Measurements from ENCODE around the gene SNTG2.

GRCh38 chr2:1381644-1382043 lies 431.0 kb downstream of the SNTG2 start:
- TF ChIP-seq, protein P1, sequence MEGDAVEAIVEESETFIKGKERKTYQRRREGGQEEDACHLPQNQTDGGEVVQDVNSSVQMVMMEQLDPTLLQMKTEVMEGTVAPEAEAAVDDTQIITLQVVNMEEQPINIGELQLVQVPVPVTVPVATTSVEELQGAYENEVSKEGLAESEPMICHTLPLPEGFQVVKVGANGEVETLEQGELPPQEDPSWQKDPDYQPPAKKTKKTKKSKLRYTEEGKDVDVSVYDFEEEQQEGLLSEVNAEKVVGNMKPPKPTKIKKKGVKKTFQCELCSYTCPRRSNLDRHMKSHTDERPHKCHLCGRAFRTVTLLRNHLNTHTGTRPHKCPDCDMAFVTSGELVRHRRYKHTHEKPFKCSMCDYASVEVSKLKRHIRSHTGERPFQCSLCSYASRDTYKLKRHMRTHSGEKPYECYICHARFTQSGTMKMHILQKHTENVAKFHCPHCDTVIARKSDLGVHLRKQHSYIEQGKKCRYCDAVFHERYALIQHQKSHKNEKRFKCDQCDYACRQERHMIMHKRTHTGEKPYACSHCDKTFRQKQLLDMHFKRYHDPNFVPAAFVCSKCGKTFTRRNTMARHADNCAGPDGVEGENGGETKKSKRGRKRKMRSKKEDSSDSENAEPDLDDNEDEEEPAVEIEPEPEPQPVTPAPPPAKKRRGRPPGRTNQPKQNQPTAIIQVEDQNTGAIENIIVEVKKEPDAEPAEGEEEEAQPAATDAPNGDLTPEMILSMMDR (IDR thresholded peaks at IDR 0.05; ENCODE audit: low read depth, low read length, missing input control), result no peak
- TF ChIP-seq MAX (IDR thresholded peaks at IDR 0.05) (no peak), TAF1 (conservative IDR thresholded peaks at IDR 0.05) (no peak), GABPA (IDR thresholded peaks at IDR 0.05 in 1 of 2, conservative IDR thresholded peaks at IDR 0.05 in 1 of 2) (no peak), EGR1 (IDR thresholded peaks at IDR 0.05; ENCODE audit: low read depth in 2 of 2) (no peak), JUND (IDR thresholded peaks at IDR 0.05) (no peak)
- TF ChIP-seq, protein P2, sequence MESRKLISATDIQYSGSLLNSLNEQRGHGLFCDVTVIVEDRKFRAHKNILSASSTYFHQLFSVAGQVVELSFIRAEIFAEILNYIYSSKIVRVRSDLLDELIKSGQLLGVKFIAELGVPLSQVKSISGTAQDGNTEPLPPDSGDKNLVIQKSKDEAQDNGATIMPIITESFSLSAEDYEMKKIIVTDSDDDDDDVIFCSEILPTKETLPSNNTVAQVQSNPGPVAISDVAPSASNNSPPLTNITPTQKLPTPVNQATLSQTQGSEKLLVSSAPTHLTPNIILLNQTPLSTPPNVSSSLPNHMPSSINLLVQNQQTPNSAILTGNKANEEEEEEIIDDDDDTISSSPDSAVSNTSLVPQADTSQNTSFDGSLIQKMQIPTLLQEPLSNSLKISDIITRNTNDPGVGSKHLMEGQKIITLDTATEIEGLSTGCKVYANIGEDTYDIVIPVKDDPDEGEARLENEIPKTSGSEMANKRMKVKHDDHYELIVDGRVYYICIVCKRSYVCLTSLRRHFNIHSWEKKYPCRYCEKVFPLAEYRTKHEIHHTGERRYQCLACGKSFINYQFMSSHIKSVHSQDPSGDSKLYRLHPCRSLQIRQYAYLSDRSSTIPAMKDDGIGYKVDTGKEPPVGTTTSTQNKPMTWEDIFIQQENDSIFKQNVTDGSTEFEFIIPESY (IDR thresholded peaks at IDR 0.05), result no peak
- TF ChIP-seq, protein P3, sequence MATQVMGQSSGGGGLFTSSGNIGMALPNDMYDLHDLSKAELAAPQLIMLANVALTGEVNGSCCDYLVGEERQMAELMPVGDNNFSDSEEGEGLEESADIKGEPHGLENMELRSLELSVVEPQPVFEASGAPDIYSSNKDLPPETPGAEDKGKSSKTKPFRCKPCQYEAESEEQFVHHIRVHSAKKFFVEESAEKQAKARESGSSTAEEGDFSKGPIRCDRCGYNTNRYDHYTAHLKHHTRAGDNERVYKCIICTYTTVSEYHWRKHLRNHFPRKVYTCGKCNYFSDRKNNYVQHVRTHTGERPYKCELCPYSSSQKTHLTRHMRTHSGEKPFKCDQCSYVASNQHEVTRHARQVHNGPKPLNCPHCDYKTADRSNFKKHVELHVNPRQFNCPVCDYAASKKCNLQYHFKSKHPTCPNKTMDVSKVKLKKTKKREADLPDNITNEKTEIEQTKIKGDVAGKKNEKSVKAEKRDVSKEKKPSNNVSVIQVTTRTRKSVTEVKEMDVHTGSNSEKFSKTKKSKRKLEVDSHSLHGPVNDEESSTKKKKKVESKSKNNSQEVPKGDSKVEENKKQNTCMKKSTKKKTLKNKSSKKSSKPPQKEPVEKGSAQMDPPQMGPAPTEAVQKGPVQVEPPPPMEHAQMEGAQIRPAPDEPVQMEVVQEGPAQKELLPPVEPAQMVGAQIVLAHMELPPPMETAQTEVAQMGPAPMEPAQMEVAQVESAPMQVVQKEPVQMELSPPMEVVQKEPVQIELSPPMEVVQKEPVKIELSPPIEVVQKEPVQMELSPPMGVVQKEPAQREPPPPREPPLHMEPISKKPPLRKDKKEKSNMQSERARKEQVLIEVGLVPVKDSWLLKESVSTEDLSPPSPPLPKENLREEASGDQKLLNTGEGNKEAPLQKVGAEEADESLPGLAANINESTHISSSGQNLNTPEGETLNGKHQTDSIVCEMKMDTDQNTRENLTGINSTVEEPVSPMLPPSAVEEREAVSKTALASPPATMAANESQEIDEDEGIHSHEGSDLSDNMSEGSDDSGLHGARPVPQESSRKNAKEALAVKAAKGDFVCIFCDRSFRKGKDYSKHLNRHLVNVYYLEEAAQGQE (IDR thresholded peaks at IDR 0.05), result no peak
- TF ChIP-seq, protein P4, sequence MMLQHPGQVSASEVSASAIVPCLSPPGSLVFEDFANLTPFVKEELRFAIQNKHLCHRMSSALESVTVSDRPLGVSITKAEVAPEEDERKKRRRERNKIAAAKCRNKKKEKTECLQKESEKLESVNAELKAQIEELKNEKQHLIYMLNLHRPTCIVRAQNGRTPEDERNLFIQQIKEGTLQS (IDR thresholded peaks at IDR 0.05), result no peak
